Colonic mucosa (tissue), 4 donors: ENCODE results near the gene PLAU. TPM values are rescaled to one million over a fixed set of nuclear protein-coding genes. Genes with fewer than 3 reads are reported as not detected.
A peak's percentile ranks its signal among the peaks of the same experiment; 100 is the strongest.

Experiments
- DNase-seq: peaks from one replicate; pipeline ENCODE4 v3.0.0-alpha.2; 2020
- H3K27ac ChIP-seq: fragments of 200-600 bp; one replicate; pipeline ENCODE4 v1.8.0; 2021
- H3K27me3 ChIP-seq: fragments of 200-600 bp; one replicate; pipeline ENCODE4 v1.8.0; 2021
- H3K36me3 ChIP-seq: fragments of 200-600 bp; one replicate; pipeline ENCODE4 v1.8.0; 2021
- H3K4me1 ChIP-seq: fragments of 200-600 bp; one replicate; pipeline ENCODE4 v1.8.0; 2021; ENCODE audit warnings: mild to moderate bottlenecking
- H3K4me3 ChIP-seq: fragments of 200-600 bp; one replicate; pipeline ENCODE4 v1.8.0; 2021
- H3K9ac ChIP-seq, 2 donors: one replicate each; pipeline ENCODE4 v1.7.0; 2013; ENCODE audit warnings: control low read depth in 2 of 2, low read depth in 2 of 2, low read length in 2 of 2
- H3K9me3 ChIP-seq: fragments of 200-600 bp; one replicate; pipeline ENCODE4 v1.8.0; 2021
- CTCF ChIP-seq: fragments of 200-600 bp; IDR thresholded peaks from one replicate; pipeline ENCODE4 v1.8.0; 2022; ENCODE audit warnings: antibody characterized with exemption, mild to moderate bottlenecking
- intact Hi-C: fragments of 100-400 bp; cut with DNase I; formaldehyde crosslinking; loops from one replicate; pipeline ENCODE4 v1.14.1; 2022
- total RNA-seq, 2 donors: library from RNA; stranded (reverse); fragmentation: NEBNext Ultra II Directional in 1 of 2; extraction: Animal tissue kit (Norgen Biotek cat#: 25700) in 1 of 2; gene quantifications; one replicate each; pipeline ENCODE4 v1.2.1, GENCODE V29; 2021
- donor health status: healthy.
- donor health status: DM: no; HTN: no; CAD: no.
- donor health status: DM: no; HTN: no; CAD: no.

The PLAU gene
- total RNA-seq, 2 donors from 2014 or later: 4.0 to 11.4 TPM

GRCh38 chr10:73871295-73872189 is 39.4 kb upstream of the PLAU start:
- intact Hi-C loops: no loop called here
- peaks cover 9% of the 10 kb centered on the region for H3K4me1 ChIP-seq
- TF ChIP-seq CTCF: no peak
- H3K27ac ChIP-seq: peak overlapping the region; percentile 39
- no peak overlapping the region for H3K4me3 ChIP-seq
- H3K36me3 ChIP-seq: no peaks in the 10 kb centered on the region
- DNase-seq: peak; percentile 88
- no peaks in the 10 kb centered on the region for H3K9me3 ChIP-seq
- H3K27me3 ChIP-seq: no peaks in the 10 kb centered on the region
- peak overlapping the region; percentile 47 to 52 for H3K9ac ChIP-seq

DNA sequence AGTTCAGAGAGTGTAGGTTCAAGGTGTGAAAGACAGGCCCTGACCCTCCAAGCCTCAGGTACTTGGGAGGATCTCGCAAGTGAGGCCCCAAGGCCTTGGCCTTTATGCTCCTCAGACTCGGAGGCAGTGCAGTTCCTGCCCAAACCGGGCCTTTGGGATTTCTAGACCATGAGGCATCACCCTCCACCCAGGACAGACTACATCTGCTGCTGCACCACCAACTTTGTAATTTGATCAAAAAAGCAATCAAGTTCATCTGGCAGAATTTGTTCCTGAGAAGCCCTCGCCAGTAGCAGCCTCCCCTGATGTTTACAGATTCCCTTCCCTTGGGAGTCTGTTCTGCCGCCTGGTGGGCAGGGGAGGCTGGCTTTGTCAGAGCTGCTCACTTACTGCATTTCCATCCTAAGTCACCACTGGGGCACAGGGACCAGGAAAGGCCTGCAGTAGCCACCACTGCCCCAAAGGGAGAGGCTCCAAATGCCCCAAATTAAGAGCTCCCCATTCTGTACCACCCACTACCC is 38.7 kb upstream of the PLAU start:
- Histone ChIP-seq H3K27me3 (no peaks in the 10 kb centered on the region), H3K9me3 (no peaks in the 10 kb centered on the region), H3K9ac (peak overlapping the region; percentile 47 to 52), H3K4me1 (peaks cover 7% of the 10 kb centered on the region), H3K36me3 (no peaks in the 10 kb centered on the region), H3K4me3 (no peak overlapping the region), H3K27ac (peak overlapping the region; percentile 39)
- intact Hi-C loops: no loop called here
- TF ChIP-seq CTCF: no peak
- DNase-seq: no peak

- Histone ChIP-seq H3K36me3 (no peaks in the 10 kb centered on the region), H3K4me3 (peak overlapping the region; percentile 65), H3K27me3 (no peaks in the 10 kb centered on the region), H3K27ac (peak overlapping the region; percentile 39), H3K4me1 (peaks cover 7% of the 10 kb centered on the region), H3K9me3 (no peaks in the 10 kb centered on the region), H3K9ac (peak overlapping the region; percentile 26 to 52)
- no peak for TF ChIP-seq CTCF
- intact Hi-C loops: no loop called here
- DNase-seq: no peak
Observed at GRCh38 chr10:73873142-73873837, 37.6 kb upstream of the PLAU start.

DNA sequence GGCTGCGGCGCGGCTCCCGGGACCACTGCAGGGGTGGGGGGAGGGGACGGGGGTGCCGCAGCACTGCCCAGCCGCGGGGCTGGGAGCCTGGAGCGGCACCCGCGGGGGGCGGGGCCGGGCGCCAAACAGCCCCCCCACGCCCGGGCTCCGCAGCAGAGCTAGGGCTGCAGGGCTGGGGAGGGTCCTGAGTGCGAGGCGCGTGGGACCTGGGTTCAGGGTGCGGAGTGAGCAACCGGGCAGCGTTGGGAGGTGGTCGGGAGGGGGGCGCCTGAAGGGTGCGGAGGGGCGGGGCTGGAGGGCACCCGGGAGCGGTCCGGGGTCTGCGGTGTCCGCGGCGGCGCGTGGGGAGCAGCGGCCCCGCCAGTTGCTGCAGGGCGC is 37.1 kb upstream of the PLAU start:
- peak overlapping the region; percentile 52 to 55 for H3K9ac ChIP-seq
- intact Hi-C loops: no loop called here
- no peaks in the 10 kb centered on the region for H3K36me3 ChIP-seq
- no peaks in the 10 kb centered on the region for H3K9me3 ChIP-seq
- H3K4me1 ChIP-seq: peaks cover 7% of the 10 kb centered on the region
- no peak overlapping the region for H3K27ac ChIP-seq
- no peak for TF ChIP-seq CTCF
- peak overlapping the region; percentile 65 for H3K4me3 ChIP-seq
- no peaks in the 10 kb centered on the region for H3K27me3 ChIP-seq
- no peak for DNase-seq

GRCh38 chr10:73874267-73875138 is 36.4 kb upstream of the PLAU start, which contains the start of gene CAMK2G:
Gene CAMK2G, minus strand, starts transcription at chr10:73874555. Its CDS starts 94 bp downstream, at chr10:73874461.
- TF ChIP-seq CTCF: no peak
- DNase-seq: peak; percentile 87
- H3K27ac ChIP-seq: peak within 1 kb of the TSS; percentile 65
- peak within 1 kb of the TSS; percentile 65 for H3K4me3 ChIP-seq
- intact Hi-C loops: no loop called here
- H3K27me3 ChIP-seq: no peaks in the 10 kb centered on the region
- peak within 1 kb of the TSS; percentile 69 to 73 for H3K9ac ChIP-seq
- H3K9me3 ChIP-seq: no peaks in the 10 kb centered on the region
- H3K36me3 ChIP-seq: no peaks in the 10 kb centered on the region
- H3K4me1 ChIP-seq: peaks cover 7% of the 10 kb centered on the region
